SK-N-SH (cell line): Measurements from ENCODE around the gene ASB8.

Experiments used
- EP300 ChIP-seq, 2 experiments: IDR thresholded peaks; 2 replicates each; pipeline versions ENCODE4 v1.4.0 to v1.6.1; 2012; ENCODE audit warnings: borderline replicate concordance in 1 of 2, low read depth in 1 of 2, low read length in 1 of 2
- EZH2phosphoT487 ChIP-seq: fragments of 200-600 bp; sonication (generic); IDR thresholded peaks from 2 replicates; pipeline ENCODE4 v1.6.1; 2017; ENCODE audit warnings: low read depth, mixed run types, mild to moderate bottlenecking, antibody characterized with exemption, moderate library complexity, borderline replicate concordance
- GATA2 ChIP-seq: sonication (generic); formaldehyde crosslinking; IDR thresholded peaks from 2 replicates; pipeline ENCODE4 v1.5.0; 2020; ENCODE audit warnings: mild to moderate bottlenecking, missing genetic modification reagents
- NFIC ChIP-seq: IDR thresholded peaks from 2 replicates; pipeline ENCODE4 v1.4.0; 2012; ENCODE audit warnings: borderline replicate concordance
- NRF1 ChIP-seq: IDR thresholded peaks from 2 replicates; pipeline ENCODE4 v1.6.1; 2012; ENCODE audit warnings: low read depth, mild to moderate bottlenecking, low read length
- YY1 ChIP-seq: IDR thresholded peaks from 2 replicates; pipeline ENCODE4 v1.4.0; 2012; ENCODE audit warnings: low read depth, mild to moderate bottlenecking
- TF ChIP-seq, protein P1 (sequence below): fragments of 200-600 bp; sonication (generic); IDR thresholded peaks from 2 replicates; pipeline ENCODE4 v1.6.1; 2017; ENCODE audit warnings: antibody characterized with exemption, mild to moderate bottlenecking, moderate library complexity
- TF ChIP-seq, protein P2 (sequence below): IDR thresholded peaks from 2 replicates; pipeline ENCODE4 v1.4.0; 2012; ENCODE audit warnings: low read depth
- TF ChIP-seq, protein P3 (sequence below): fragments of 150-350 bp; IDR thresholded peaks from 2 replicates; pipeline ENCODE4 v1.6.1; 2017; ENCODE audit warnings: antibody characterized with exemption, low read length, low read depth, borderline replicate concordance

DNA sequence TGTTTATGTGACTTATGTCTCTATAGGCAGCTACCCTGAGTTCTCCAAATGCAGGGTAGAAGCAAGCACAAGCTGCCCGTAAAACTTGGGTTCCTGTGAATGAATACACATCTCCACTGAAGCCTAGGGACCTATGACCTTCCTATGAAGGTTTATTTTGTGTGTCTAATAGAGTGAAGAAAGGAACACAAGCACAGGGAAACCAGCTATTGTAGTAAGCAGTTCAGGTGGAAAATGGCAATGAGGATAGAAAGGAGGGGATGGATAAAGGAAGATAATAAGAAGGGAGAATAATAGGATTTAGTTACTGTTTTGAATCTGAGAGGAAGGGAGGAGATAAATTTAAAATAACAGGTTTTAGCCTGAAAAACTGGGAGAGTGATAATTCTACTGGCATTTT lies 35.8 kb downstream of the ASB8 start:
- TF ChIP-seq, protein P1, sequence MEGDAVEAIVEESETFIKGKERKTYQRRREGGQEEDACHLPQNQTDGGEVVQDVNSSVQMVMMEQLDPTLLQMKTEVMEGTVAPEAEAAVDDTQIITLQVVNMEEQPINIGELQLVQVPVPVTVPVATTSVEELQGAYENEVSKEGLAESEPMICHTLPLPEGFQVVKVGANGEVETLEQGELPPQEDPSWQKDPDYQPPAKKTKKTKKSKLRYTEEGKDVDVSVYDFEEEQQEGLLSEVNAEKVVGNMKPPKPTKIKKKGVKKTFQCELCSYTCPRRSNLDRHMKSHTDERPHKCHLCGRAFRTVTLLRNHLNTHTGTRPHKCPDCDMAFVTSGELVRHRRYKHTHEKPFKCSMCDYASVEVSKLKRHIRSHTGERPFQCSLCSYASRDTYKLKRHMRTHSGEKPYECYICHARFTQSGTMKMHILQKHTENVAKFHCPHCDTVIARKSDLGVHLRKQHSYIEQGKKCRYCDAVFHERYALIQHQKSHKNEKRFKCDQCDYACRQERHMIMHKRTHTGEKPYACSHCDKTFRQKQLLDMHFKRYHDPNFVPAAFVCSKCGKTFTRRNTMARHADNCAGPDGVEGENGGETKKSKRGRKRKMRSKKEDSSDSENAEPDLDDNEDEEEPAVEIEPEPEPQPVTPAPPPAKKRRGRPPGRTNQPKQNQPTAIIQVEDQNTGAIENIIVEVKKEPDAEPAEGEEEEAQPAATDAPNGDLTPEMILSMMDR, result no peak
- TF ChIP-seq NRF1, result no peak
- no peak for TF ChIP-seq EP300 (IDR thresholded peaks at IDR 0.05; ENCODE audit: borderline replicate concordance in 1 of 2, low read depth in 1 of 2, low read length in 1 of 2)
- TF ChIP-seq, protein P2, sequence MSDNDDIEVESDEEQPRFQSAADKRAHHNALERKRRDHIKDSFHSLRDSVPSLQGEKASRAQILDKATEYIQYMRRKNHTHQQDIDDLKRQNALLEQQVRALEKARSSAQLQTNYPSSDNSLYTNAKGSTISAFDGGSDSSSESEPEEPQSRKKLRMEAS, result no peak
- TF ChIP-seq YY1, result no peak
- TF ChIP-seq NFIC, result no peak
- TF ChIP-seq GATA2 (CRISPR knock-in tag), result no peak
- TF ChIP-seq, protein P3, sequence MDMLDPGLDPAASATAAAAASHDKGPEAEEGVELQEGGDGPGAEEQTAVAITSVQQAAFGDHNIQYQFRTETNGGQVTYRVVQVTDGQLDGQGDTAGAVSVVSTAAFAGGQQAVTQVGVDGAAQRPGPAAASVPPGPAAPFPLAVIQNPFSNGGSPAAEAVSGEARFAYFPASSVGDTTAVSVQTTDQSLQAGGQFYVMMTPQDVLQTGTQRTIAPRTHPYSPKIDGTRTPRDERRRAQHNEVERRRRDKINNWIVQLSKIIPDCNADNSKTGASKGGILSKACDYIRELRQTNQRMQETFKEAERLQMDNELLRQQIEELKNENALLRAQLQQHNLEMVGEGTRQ, result no peak
- TF ChIP-seq EZH2phosphoT487, result no peak
